GM21381 (cell line): ENCODE results near the gene FCN2.

ENCODE experiments used
- ATAC-seq: cut with Tn5 transposase; IDR thresholded peaks from one replicate; pipeline ENCODE4 v1.9.1; 2021; ENCODE audit warnings: mild to moderate bottlenecking, moderate library complexity; ENCODE audit not compliant: unreplicated experiment

Gene FCN2

GRCh38 chr9:134880484-134881312, at the start of gene FCN2:
Gene FCN2, plus strand, starts transcription at chr9:134880810. Its CDS starts 12 bp downstream, at chr9:134880822.
- ATAC-seq: no peak

GRCh38 chr9:134830926-134831720, 49.5 kb upstream of the FCN2 start:
- ATAC-seq: no peak

DNA sequence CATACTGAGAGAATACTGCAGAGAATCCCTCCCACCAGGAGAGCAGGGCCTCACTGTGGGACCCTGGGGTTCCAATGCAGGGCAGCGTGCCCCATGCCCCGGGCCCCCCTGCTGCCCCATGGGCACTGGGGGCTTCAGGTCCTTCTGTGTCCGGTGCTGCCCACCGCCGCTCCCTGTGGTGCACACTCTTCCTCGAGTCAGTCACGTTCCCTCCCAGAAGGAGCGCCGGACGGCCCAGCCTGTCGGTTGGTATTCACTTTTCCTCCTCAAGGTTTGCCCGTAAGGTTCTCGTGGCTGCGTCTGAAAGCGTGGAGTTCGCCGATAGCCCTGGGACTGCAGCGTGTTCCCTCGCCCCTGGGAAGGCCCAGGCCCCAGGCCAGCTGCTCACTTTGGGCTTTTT, 48.1 kb upstream of the FCN2 start:
- no peak for ATAC-seq

- ATAC-seq: no peak
These were observed 47.2 kb upstream of the FCN2 start for GRCh38 chr9:134833294-134833880.

DNA sequence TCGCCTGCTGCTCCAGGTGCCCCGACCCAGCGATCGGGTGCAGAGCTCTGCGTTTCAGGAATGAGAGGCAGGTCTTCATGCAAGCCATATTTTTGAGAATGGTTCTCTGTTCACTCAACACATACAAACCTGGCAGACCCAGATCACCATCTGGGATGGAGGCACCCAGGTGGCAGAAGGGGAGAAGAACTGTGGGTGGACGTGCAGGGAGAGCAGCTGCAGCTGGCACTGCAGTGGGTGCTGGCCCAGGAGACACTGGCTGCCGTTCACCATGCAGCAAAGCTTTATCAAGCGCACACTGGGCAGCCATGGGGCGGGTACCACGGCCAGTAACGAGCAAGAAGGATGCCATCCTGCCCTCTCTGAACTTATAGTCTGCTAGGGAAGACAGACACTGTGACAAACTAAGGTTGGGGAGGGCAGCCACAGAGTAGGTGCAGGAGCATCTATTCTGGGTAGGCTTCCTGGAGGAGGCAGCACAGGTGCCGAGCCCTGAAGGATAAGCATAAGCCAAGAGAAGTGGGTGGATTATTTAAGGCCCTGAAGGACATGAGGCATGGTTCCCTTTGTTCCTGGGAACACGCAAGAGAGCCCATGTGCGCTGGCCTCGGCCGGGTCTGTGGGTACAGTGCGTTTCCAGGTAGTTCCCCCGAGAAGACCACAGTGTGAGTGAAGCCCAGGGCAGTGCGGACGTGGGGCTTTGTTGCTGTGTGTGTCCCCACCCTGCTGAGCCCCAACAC, 46.2 kb upstream of the FCN2 start:
- ATAC-seq: no peak

DNA sequence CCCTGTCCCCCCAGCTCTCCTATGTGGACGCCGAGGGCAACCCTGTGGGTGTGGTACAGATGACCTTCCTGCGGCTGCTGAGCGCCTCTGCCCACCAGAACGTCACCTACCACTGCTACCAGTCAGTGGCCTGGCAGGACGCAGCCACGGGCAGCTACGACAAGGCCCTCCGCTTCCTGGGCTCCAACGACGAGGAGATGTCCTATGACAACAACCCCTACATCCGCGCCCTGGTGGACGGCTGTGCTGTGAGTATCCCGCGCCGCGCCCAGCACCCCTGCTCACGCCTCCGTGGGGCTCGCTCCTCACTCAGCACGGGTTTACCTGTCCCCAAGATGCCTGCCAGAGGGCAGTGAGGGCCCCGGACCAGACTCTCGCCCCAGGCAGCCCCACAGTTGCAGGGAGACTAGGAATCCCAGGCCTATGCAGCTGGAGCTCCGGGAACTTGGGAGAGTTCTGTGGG, 45.6 kb upstream of the FCN2 start:
- ATAC-seq: no peak

DNA sequence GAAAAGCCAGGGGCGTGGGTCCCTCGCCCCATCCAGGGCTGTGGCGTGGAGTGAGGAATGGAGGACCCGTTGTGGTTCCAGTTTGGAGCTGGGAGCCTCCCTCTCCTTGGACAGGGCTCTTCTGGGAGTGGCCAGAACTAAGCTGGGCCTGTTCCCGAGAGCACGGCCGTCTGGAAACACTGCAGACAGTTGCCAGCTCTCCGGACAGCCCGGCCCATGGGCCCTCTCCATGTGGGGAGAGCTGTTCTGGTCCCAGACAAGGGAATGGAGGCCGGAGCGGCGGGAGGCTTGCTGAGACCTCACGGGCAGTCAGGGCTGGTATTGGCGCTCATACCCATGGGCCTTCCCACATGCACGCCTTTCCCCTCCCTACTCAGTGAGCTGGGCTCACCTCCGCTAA, 45.2 kb upstream of the FCN2 start:
- no peak for ATAC-seq

- ATAC-seq: no peak
These were observed 44.6 kb upstream of the FCN2 start for GRCh38 chr9:134835987-134836386.

GRCh38 chr9:134836406-134836970, 44.1 kb upstream of the FCN2 start:
- no peak for ATAC-seq

GRCh38 chr9:134837529-134837928, 43.1 kb upstream of the FCN2 start:
- ATAC-seq: no peak

DNA sequence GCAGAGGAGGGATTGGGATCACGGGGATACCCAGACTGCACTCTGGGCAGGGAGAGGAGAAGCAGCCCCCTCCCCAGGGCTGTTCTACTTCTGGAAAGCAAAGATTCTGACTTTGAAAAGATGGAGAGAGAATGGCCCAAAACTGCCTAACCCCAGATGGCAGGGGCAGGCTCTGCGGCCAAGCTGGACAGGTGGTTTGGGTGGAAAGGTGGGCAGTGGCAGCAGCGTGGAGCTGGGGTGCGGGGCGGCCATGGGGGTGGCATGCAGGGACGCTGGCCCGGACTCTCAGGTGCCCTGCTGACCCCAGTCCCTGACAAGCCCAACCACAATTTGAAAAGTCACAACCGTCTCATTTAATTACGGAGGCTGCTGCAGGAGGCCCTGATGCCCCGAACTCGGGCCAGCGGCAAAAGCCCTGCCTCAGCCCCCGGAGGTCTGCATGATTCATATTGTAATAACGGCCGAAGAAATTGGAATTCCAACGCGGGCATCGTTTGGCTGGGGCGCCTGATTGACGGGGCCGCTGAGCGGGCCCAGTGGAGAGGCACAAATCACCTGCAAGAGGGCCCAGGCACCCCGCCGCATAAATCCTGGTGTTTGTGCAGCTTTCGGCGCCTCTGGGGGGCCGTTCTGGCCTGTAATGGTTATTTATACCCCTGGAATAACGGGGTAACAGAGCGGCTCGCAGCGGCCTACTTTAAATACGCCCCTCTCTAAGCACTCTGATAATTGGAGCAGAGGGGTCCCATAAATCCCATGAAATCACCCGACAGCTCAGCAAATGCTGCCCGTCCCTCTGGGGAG, 41.8 kb upstream of the FCN2 start:
- ATAC-seq: no peak

GRCh38 chr9:134839455-134840125, 41.0 kb upstream of the FCN2 start:
- ATAC-seq: no peak

- no peak for ATAC-seq
These were observed 40.1 kb upstream of the FCN2 start for GRCh38 chr9:134840511-134840910.

DNA sequence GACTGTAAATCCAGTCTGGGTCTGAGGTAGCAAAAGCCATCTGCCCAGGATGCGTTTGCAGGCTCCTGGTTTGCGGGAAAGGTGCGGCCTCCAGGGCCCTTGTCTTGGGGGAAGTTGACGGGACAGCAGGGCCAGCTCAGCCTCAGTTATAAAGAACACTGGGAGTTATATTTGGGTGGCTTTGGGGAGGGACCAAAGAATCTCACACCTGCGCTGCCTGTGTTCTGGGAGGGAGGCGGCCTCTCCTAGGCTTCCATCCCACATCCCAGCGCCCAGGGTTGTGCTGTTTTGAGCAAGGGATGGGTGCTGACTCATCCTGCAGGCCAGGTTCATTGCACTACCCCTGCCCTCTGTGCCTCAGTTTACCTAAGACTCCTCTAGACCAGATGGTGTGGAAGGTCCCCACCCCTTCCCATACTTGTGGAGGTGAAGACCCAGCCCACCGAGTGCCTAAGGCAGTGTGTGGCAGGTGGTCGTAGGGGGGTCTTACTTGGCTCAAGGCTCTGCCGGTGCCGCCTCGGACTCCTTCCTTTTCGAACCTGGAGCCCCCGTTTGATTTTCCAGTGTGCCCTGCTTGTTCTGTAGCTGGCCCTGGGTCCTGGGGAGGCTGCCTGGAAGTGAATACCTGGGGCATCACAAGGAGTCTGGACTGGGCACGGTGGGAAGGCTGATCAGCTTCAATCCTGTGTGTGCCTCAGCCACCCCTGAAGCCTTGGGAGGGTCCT, 39.3 kb upstream of the FCN2 start:
- no peak for ATAC-seq

- ATAC-seq: no peak
These were observed 38.3 kb upstream of the FCN2 start for GRCh38 chr9:134842321-134842720.

- no peak for ATAC-seq
These were observed 36.9 kb upstream of the FCN2 start for GRCh38 chr9:134843740-134844139.

- no peak for ATAC-seq
These were observed 35.8 kb upstream of the FCN2 start for GRCh38 chr9:134844821-134845220.

GRCh38 chr9:134846187-134846586, 34.4 kb upstream of the FCN2 start:
- no peak for ATAC-seq

GRCh38 chr9:134846699-134847098, 33.9 kb upstream of the FCN2 start:
- ATAC-seq: no peak
